Measurements from ENCODE around the gene CYP2D6.
"Not testable (repeated sequence)": the region's sequence is repeated elsewhere in the genome, so short reads cannot be mapped to it uniquely, and the experiment has no call there.

Gene CYP2D6

DNA sequence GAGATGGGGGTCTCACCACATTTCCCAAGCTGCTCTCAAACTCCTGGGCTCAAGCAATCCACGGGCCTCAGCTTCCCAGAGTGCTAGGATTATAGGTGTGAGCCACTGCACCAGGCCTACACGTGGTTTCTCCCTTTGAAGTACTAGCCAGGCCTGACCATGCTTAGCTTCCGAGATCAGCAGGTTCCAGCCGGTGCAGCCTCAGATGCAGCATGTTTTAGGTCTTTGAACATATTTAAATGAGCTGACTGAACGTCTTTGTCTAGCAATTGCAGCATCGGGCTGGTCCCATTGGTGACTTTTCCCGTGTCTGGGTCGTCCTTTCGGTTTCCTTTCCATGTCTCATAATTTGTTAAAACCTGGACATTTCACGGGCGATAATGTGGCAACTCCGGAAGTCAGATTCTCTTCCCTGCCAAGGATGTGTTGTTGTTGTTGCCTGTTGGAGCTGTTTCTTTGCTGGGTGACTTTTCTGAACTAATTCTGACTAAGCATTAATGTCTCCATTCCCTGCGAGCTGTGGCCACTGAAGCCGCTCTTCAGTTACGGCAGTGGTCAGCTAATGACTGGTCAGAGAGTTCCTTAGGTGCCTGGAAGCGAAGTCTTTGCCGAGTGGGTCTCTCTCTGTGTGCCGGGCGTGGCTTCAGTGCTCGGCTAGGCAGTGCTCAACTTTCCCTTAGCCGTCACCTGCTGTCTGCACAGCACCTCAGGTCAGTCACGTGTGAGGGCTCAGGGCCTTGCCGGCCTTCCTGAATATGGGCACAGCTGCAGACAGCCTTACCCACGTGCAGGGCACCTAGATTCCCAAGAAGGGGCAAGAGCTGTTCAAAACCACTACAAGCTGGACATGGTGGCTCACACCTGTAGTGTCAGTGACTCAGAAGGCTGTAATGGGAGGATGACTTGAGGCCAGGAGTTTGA is 3.8 kb upstream of the CYP2D6 start:
- no peak for DNase-seq (ENCODE audit: low read depth)

DNA sequence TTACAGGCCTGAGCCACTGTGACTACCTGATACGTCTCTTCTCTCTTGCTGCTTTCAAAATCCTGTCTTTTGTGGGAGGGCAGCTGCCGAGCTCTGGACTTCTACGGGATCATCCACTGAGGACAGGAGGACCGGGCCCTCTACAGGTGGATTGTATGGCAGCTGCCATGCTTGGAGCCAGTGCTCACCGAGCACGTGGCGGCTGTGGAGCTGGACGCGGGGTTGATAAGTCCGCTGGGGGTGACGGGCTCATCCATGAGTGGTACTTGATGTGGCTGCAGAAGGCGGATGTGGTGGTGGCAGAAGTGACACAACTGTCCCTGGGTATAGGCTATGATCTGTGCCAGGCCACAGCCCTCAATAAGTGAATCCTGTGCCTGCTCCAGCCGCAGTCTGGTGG is 1.8 kb upstream of the CYP2D6 start:
- DNase-seq (ENCODE audit: low read depth): no peak

DNA sequence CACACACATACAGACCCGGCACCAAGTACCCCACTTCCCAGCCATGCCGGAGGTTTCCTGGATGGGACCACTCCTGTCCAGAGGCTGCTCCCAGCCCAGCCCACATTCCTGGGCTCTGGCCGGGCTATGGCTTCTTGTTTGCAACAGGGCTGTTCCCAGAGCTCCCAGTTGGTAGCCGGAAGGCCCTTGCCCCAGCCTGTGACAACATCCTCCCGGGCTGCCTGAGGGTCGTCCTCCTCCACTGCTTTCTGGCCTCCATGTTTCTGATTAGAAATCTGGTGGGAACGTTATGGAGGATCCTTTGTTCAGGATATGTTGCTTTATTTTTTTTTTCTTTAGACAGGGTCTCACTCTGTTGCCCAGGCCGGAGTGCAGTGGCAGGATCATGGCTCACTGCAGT is 952 bp upstream of the CYP2D6 start:
- DNase-seq (ENCODE audit: low read depth): no peak

DNA sequence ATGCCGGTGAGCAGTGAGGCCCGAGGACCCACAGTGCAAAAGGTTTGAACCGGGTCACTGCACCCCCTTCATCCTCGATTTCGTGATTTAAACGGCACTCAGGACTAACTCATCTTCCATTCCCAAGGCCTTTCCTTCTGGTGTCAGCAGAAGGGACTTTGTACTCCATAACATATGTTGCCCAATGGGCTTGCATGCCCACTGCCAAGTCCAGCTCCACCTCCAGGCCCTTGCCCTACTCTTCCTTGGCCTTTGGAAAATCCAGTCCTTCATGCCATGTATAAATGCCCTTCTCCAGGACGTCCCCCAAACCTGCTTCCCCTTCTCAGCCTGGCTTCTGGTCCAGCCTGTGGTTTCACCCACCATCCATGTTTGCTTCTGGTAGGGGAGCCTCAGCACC is 428 bp downstream of the CYP2D6 start:
- not testable (repeated sequence) for DNase-seq (ENCODE audit: low read depth)

DNA sequence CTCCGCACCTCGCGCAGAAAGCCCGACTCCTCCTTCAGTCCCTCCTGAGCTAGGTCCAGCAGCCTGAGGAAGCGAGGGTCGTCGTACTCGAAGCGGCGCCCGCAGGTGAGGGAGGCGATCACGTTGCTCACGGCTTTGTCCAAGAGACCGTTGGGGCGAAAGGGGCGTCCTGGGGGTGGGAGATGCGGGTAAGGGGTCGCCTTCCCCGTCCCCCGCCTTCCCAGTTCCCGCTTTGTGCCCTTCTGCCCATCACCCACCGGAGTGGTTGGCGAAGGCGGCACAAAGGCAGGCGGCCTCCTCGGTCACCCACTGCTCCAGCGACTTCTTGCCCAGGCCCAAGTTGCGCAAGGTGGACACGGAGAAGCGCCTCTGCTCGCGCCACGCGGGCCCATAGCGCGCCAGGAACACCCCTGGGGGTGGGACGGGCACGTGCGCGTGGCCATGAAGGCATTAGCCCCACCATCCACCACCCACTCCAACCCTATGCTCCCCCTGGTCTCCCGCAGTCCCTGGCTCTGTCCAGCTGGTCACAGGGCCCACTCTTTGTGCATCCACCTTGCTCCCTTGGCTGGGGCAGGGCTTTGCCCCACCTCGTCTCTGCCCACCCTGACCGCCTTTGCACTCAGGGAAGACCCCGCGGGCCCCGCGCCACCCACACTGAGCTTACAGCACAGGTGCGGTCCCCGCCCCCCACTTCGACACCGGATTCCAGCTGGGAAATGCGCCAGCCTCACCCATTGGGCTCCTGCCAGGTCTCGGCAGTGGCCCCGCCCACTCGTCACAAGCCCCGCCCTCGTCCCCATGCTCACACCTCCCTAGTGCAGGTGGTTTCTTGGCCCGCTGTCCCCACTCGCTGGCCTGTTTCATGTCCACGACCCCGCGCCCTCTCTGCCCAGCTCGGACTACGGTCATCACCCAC is 1.6 kb downstream of the CYP2D6 start:
- DNase-seq (ENCODE audit: low read depth): not testable (repeated sequence)

DNA sequence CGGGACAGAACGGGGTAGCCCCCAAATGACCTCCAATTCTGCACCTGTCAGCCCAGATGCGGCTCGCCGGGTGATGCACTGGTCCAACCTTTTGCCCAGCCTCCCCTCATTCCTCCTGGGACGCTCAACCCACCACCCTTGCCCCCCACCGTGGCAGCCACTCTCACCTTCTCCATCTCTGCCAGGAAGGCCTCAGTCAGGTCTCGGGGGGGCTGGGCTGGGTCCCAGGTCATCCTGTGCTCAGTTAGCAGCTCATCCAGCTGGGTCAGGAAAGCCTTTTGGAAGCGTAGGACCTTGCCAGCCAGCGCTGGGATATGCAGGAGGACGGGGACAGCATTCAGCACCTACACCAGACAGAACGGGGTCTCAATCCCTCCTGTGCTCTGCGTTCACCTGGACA is 2.6 kb downstream of the CYP2D6 start:
- DNase-seq (ENCODE audit: low read depth): not testable (repeated sequence)

DNA sequence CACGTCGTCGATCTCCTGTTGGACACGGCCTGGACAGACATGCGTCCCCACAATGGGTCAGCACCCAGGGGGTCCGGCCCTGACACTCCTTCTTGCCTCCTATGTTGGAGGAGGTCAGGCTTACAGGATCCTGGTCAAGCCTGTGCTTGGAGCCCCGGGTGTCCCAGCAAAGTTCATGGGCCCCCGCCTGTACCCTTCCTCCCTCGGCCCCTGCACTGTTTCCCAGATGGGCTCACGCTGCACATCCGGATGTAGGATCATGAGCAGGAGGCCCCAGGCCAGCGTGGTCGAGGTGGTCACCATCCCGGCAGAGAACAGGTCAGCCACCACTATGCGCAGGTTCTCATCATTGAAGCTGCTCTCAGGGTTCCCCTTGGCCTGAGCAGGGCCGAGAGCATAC is 3.0 kb downstream of the CYP2D6 start:
- no peak for DNase-seq (ENCODE audit: low read depth)

DNA sequence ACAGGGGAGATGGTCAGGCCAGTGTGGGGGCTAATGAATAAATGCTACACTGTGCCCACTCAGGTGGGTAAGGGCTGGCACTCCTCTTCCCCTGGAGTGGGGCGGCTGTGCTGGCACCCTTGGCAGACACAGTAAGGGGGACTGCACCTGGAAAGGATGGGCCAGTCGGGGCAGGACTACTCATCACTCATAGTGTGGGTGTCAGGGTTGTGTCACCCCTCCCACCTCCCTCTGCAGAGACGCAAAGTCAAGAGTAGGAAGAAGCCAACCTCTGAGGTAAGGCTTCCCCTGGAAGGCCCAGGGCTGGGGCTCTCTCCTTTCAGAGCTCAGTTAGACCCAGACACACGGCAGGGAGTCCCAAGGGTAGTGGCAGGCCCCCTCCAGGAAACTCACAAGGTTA is 7.1 kb downstream of the CYP2D6 start:
- not testable (repeated sequence) for DNase-seq (ENCODE audit: low read depth)

DNA sequence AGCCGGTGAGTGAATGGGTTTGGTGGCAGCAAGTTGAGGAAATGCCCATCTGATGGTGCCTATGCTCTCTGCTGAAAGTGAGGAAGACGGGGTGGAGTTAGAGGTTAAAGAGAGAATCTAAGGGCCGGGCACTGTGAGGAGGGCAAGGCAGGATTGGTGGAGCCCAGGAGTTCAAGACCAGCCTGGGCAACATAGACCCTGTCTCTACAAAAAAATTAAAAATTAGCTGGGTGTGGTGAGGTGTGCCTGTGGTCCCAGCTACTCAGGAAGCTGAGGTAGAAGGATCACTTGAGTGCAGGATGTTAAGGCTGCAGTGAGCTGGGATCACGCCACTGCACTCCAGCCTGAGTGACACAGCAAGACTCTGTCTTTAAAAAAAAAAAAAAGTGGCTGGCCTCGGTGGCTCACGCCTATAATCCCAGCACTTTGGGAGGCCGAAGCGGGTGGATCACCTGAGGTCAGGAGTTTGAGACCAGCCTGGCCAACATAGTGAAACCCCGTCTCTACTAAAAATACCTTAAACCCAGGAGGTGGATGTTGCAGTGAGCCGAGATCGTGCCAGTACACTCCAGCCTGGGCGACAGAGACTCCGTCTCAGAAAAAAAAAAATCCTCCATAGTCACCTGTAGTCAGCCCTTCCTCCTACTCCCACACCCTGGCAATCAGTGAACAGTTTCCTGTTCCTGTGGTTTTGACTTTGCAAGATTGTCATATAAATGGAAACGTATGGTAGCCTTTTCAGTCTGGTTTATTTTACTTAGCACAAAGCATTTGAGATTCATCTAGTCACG is 10.2 kb downstream of the CYP2D6 start:
- DNase-seq (ENCODE audit: low read depth): not testable (repeated sequence)

DNA sequence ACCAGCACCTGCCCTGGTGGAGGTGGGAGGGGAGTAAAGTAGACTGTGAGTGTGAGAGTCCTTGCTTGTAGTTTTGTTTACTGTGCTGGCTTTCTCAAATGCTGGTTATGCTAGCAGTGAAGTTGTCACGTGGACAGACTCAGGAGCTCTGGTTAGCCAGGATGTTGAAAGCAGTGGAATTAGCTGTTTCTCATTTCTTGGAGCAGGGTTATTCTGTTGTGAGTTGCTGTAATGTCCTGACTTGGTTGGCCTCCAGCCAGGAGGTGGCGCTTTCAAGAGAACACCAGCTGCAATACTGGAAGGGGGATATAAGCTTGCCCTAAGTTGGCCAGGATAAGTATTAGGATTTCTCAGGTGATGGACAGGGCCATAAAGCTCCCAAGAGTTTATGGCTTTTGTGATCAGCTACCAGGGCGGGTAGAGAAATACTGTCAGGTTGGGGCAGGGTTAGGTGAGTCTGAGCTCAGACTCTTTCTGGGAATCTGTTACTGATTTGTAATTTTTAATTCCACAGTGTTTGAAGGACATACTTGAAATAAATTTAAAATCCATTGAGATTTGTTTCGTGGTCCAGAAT is 13.7 kb downstream of the CYP2D6 start:
- DNase-seq (ENCODE audit: low read depth): no peak

DNA sequence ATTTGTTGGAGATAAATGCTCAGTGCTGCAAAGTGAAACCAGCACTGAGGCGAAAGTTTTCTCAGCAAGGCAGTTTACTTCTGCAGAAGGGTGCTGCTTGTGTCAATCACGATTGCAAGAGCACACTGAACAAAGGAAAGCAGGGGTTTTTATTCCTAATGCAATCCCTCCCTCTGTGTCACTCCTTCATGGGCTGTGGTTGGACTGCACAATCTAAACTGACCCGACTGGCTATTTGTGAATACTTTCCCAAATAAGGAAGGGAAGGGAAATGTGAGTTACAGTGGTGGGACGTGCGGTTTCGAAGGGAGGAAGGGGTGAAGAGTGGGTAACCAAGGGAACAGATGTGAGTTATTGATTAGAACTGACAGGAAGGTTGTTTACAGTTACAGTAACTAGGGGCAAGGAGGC is 15.2 kb downstream of the CYP2D6 start:
- not testable (repeated sequence) for DNase-seq (ENCODE audit: low read depth)

DNA sequence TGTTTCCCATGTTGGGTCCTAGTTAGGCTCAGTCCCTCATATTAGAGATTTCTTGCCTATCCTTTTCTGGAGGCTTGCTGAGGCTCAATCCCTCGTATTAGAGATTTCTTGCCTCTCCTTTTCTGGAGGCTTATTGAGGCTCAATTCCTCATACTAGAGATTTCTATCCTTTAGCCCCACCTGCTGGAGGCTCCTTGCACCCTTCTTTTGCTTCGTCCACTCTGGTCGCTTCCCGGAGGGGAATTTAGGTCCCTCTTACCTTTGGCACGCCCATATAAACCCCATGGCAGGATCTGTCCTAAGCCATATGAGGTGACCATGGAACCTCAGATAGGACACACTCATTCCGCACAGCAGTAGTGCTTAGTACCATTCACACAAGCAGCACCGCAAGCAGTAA is 15.9 kb downstream of the CYP2D6 start:
- DNase-seq (ENCODE audit: low read depth): no peak

DNA sequence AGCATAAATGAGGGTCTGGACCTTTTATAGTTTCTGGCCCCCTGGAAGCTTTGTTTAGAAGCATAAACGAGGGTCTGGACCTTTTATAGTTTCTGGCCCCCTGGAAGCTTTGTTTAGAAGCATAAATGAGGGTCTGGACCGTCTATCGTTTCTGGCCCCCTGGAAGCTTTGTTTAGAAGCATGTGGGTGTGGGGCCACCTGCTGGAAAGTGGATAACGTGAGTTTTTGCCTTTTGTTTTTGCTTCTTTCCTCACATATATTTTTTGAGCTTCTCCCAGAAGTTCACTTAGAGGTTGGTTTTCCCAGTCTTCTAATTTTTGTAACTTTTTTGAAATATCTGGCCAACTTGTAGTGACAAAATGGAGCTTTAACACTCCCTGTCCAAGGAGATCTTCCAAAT is 17.8 kb downstream of the CYP2D6 start:
- DNase-seq (ENCODE audit: low read depth): not testable (repeated sequence)

DNA sequence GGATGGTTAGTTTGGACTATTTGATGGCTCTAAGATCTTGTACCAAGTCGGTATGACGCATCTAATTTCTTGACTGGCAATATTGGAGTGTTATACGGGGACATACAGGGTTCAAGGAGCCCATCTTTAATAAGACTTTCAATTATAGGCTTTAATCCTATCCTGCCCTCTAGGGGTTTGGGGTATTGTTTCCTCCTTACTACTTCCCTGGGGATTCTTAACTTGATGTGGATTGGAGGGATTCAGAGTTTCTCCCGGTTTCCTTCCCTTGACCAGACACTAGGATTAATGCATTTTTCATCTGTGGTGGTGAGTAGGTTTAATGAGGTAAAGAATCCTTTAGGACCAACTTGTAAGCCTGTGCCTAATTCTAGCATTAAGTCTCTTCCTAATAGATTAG is 18.8 kb downstream of the CYP2D6 start:
- DNase-seq (ENCODE audit: low read depth): no peak

DNA sequence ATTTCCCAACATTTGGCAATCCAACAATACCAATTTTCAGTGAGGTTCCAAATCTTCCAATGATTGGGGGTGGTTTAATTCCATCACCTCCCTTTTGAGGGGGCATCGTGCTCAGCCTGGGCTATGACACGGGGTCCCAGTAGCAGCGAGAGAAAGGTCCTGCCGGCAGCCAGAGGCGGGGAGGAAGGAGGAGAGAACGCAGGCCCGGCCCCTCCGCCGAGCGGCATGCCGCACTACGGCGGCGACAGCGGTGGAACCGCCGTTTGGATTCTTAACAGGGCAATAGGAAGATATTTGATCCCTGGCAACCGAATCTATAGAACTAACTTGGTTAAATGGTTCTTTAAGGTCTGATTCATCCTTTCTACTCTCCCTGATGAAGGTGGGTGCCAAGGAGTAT is 21.8 kb downstream of the CYP2D6 start:
- DNase-seq (ENCODE audit: low read depth): no peak

DNA sequence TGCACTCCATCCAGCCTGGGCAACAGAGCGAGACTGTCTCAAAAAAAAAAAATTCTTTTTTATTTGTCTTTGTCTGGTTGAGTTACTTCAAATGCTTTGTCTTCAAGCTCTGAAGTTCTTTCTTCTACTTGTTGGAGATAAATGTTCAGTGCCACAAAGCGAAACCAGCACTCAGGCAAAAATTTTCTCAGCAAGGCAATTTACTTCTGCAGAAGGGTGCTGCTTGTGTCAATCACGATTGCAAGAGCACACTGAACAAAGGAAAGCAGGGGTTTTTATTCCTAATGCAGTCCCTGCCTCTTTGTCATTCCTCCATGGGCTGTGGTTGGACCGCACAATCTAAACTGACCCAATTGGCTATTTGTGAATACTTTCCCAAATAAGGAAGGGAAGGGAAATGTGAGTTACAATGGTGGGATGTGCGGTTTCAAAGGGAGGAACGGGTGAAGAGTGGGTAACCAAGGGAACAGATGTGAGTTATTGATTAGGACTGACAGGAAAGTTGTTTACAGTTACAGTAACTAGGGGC is 26.2 kb downstream of the CYP2D6 start:
- not testable (repeated sequence) for DNase-seq (ENCODE audit: low read depth)

DNA sequence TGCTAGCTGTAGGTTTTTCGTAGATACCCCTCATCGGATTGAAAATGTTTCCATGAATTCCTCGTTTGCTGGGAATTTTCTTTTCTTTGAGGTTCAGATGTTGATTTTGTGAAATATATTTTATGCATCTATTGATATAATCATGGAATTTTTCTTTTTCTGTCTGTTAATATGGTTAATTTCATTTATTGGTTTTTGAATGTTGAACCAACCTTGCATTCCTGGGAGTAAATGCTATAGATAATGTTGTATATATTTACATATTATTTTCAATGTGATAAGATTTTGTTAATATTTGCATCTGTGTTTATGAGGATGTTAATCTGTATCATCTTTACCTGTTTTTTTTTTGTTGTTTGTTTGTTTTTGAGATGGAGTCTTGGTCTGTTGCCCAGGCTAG is 29.4 kb downstream of the CYP2D6 start:
- DNase-seq (ENCODE audit: low read depth): no peak

DNA sequence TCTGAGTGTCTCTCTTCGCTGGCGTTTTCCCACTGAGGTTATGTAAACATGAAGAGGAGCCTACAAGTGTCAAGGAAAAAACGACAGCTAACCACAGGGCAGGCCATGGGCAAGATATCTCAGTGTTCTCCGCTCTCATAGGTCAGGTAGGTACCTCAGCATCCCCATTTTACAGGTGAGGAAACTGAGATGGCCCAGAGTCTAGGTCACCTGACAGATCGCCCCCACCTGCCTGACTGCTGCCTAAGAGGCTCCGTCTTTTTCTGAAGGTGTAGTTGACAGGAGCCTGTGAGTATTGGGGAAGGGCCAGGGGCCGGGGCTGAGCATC is 39.2 kb downstream of the CYP2D6 start:
- DNase-seq (ENCODE audit: low read depth): no peak

DNA sequence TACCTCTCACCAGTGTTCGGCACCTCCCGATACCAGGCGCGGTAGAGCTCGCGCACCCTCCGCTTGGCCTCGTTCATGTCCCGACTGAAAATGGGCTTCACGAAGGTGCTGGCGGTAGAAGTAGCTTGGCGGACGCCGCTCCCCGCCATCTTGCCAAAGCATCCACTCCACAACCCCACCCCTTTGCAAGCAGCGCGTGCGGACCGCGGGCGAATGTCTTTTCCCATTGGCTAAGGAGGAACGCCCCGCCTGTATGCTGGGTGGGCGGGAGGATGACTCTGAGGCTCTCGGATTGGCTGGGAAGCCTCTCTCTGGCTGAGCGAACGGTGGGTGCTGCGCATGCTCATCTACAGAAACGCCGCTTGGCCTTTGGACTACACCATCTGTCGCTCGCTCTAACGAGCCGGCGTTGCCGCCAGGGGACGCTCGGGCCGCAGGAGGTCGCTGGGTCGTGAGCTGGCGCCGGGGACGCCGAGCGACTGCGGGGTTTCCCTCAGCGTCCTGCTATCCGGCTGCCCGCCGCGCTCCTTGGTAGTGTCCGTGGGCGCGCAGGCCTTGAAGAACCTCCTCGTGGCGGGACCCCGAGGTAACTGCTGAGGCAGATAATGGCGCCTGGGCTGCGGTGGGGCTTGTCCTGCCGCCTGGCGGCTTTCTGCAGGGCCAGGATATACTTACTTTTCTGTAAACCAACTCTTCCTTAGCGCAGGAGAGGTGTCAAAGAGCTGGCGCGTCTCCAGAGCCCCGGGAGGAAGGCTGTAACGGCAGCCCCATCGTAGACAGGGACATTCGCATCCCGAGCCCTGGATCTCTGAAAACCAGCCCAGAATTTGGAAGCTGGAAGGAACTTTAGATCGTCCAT is 39.8 kb downstream of the CYP2D6 start, which contains the start of gene NDUFA6:
Gene NDUFA6, minus strand, starts transcription at position 177 of the 859 bp plus-strand sequence. Its CDS starts 28 bp downstream, at position 149.
- peak; percentile 94 for DNase-seq (ENCODE audit: low read depth)

DNA sequence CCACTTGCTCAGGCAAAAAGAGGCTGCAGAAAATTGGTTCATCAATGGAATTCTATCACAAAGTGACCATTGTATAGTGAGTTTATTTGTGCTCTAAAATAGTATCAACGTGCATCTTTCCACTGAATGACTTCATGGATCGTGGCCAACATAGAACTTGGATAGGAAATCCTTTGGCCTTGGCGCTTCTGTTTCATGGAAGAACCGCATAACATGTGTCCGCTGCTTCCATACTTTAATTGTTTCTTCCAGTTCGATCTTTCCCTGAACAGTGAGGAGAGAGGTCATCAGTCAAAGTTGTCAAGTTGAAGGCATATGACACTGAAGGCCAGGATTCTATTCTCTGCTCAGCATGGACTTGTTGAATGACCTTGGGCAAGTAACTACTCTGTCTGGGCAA is 44.6 kb downstream of the CYP2D6 start:
- no peak for DNase-seq (ENCODE audit: low read depth)

All from activated T-cell treated with anti-CD3 and anti-CD28 coated beads for 1 hour (primary cell).